Measurements from ENCODE around the gene ABCC9. TPM values are rescaled to one million over a fixed set of nuclear protein-coding genes. Genes with fewer than 3 reads are reported as not detected.

The ABCC9 gene
- total RNA-seq, 1 experiment from 2014 or later: not detected

- Mint-ChIP-seq H3K27ac (ENCODE audit: unreplicated experiment) (no peak overlapping the region), H3K36me3 (ENCODE audit: insufficient read depth, unreplicated experiment) (no peaks in the 10 kb centered on the region), H3K4me3 (ENCODE audit: low read depth, unreplicated experiment) (no peak overlapping the region), H3K4me1 (ENCODE audit: low read depth, unreplicated experiment) (no peaks in the 10 kb centered on the region), H3K27me3 (ENCODE audit: unreplicated experiment) (no peaks in the 10 kb centered on the region), H3K9me3 (ENCODE audit: low read depth, unreplicated experiment) (no peaks in the 10 kb centered on the region)
- no peak for DNase-seq
- CTCF ChIA-PET: interaction anchor here (0.7 kb wide), 1 partner anchor 10 kb away, joined by 3 read pairs; no protein-coding TSS in a partner anchor
- no peak for TF ChIP-seq CTCF (IDR thresholded peaks at IDR 0.05; ENCODE audit: unreplicated experiment)
- intact Hi-C loops (cut with micrococcal nuclease; ENCODE audit: unreplicated experiment): no loop called here
- BruUV-seq (replicated peaks): no TSS peak
Measured at GRCh38 chr12:21849878-21850277, 91.3 kb downstream of the ABCC9 start.

GRCh38 chr12:21848192-21848591 is 93.0 kb downstream of the ABCC9 start:
- BruUV-seq (replicated peaks): no TSS peak
- no peaks in the 10 kb centered on the region for H3K9me3 Mint-ChIP-seq (ENCODE audit: low read depth, unreplicated experiment)
- intact Hi-C loops (cut with micrococcal nuclease; ENCODE audit: unreplicated experiment): no loop called here
- no peak overlapping the region for H3K27ac Mint-ChIP-seq (ENCODE audit: unreplicated experiment)
- no peaks in the 10 kb centered on the region for H3K36me3 Mint-ChIP-seq (ENCODE audit: insufficient read depth, unreplicated experiment)
- H3K4me1 Mint-ChIP-seq (ENCODE audit: low read depth, unreplicated experiment): no peaks in the 10 kb centered on the region
- TF ChIP-seq CTCF (IDR thresholded peaks at IDR 0.05; ENCODE audit: unreplicated experiment): no peak
- CTCF ChIA-PET: no interaction called here
- no peaks in the 10 kb centered on the region for H3K27me3 Mint-ChIP-seq (ENCODE audit: unreplicated experiment)
- no peak for DNase-seq
- no peak overlapping the region for H3K4me3 Mint-ChIP-seq (ENCODE audit: low read depth, unreplicated experiment)

GRCh38 chr12:21843795-21844194 is 97.4 kb downstream of the ABCC9 start:
- no peaks in the 10 kb centered on the region for H3K4me1 Mint-ChIP-seq (ENCODE audit: low read depth, unreplicated experiment)
- H3K27ac Mint-ChIP-seq (ENCODE audit: unreplicated experiment): no peak overlapping the region
- TF ChIP-seq CTCF (IDR thresholded peaks at IDR 0.05; ENCODE audit: unreplicated experiment): no peak
- H3K36me3 Mint-ChIP-seq (ENCODE audit: insufficient read depth, unreplicated experiment): no peaks in the 10 kb centered on the region
- peaks cover 12% of the 10 kb centered on the region for H3K27me3 Mint-ChIP-seq (ENCODE audit: unreplicated experiment)
- no peaks in the 10 kb centered on the region for H3K9me3 Mint-ChIP-seq (ENCODE audit: low read depth, unreplicated experiment)
- CTCF ChIA-PET: no interaction called here
- no TSS peak for BruUV-seq (replicated peaks)
- intact Hi-C loops (cut with micrococcal nuclease; ENCODE audit: unreplicated experiment): no loop called here
- H3K4me3 Mint-ChIP-seq (ENCODE audit: low read depth, unreplicated experiment): no peak overlapping the region
- DNase-seq: no peak

- H3K27ac Mint-ChIP-seq (ENCODE audit: unreplicated experiment): no peak overlapping the region
- no peaks in the 10 kb centered on the region for H3K36me3 Mint-ChIP-seq (ENCODE audit: insufficient read depth, unreplicated experiment)
- CTCF ChIA-PET: interaction anchor here (1.3 kb wide), 1 partner anchor 10 kb away, joined by 3 read pairs; no protein-coding TSS in a partner anchor
- intact Hi-C loops (cut with micrococcal nuclease; ENCODE audit: unreplicated experiment): no loop called here
- H3K4me1 Mint-ChIP-seq (ENCODE audit: low read depth, unreplicated experiment): no peaks in the 10 kb centered on the region
- peaks cover 27% of the 10 kb centered on the region for H3K27me3 Mint-ChIP-seq (ENCODE audit: unreplicated experiment)
- H3K4me3 Mint-ChIP-seq (ENCODE audit: low read depth, unreplicated experiment): no peak overlapping the region
- no peak for TF ChIP-seq CTCF (IDR thresholded peaks at IDR 0.05; ENCODE audit: unreplicated experiment)
- no peak for DNase-seq
- H3K9me3 Mint-ChIP-seq (ENCODE audit: low read depth, unreplicated experiment): no peaks in the 10 kb centered on the region
- no TSS peak for BruUV-seq (replicated peaks)
Measured at GRCh38 chr12:21839776-21840175, 101.5 kb downstream of the ABCC9 start.

Data from Calu3 (cell line).